HepG2 (cell line): ENCODE results near the gene SDC4. TPM values are rescaled to one million over a fixed set of nuclear protein-coding genes. Genes with fewer than 3 reads are reported as not detected.
A peak's percentile ranks its signal among the peaks of the same experiment; 100 is the strongest.

Source experiments
- CBX2 ChIP-seq, 2 experiments: fragments of 200-600 bp in 1 of 2; sonication (generic); formaldehyde crosslinking in 1 of 2; IDR thresholded peaks; 2 replicates each; pipeline versions ENCODE4 v1.7.0 to v1.8.1; 2018 to 2022; ENCODE audit warnings: low read depth in 2 of 2, low read length in 1 of 2, mild to moderate bottlenecking in 1 of 2, missing genetic modification reagents in 1 of 2
- FOXA3 ChIP-seq: IDR thresholded peaks from 2 replicates; pipeline ENCODE4 v1.6.1; 2016; ENCODE audit warnings: missing genetic modification reagents, missing compliant biosample characterization
- FOXP1 ChIP-seq, 2 experiments: fragments of 450-650 bp in 1 of 2; IDR thresholded peaks; 2 replicates each; pipeline ENCODE4 v1.6.1; 2017 to 2018; ENCODE audit warnings: antibody characterized with exemption in 1 of 2
- ISL2 ChIP-seq: sonication (generic); formaldehyde crosslinking; IDR thresholded peaks from 2 replicates; pipeline ENCODE4 v1.5.0; 2020; ENCODE audit warnings: missing genetic modification reagents
- JUN ChIP-seq: sonication (generic); formaldehyde crosslinking; IDR thresholded peaks from 2 replicates; pipeline ENCODE4 v1.4.0; 2020; ENCODE audit warnings: mild to moderate bottlenecking, missing genetic modification reagents
- MAF1 ChIP-seq: sonication (generic); formaldehyde crosslinking; IDR thresholded peaks from 2 replicates; pipeline ENCODE4 v1.5.0; 2020; ENCODE audit warnings: missing genetic modification reagents, borderline replicate concordance
- RNF219 ChIP-seq: sonication (generic); formaldehyde crosslinking; IDR thresholded peaks from 2 replicates; pipeline ENCODE4 v1.5.0; 2020; ENCODE audit warnings: mild to moderate bottlenecking, missing genetic modification reagents
- THAP11 ChIP-seq: IDR thresholded peaks from 2 replicates; pipeline ENCODE4 v1.6.1; 2016; ENCODE audit warnings: missing biosample characterization, missing genetic modification reagents
- ZNF230 ChIP-seq: sonication (generic); formaldehyde crosslinking; IDR thresholded peaks from 2 replicates; pipeline ENCODE4 v1.4.0; 2020; ENCODE audit warnings: mild to moderate bottlenecking, missing genetic modification reagents
- ZNF33A ChIP-seq: sonication (generic); formaldehyde crosslinking; IDR thresholded peaks from 2 replicates; pipeline ENCODE4 v1.5.1; 2020; ENCODE audit warnings: missing genetic modification reagents, mild to moderate bottlenecking, moderate library complexity, borderline replicate concordance
- ZNF629 ChIP-seq: sonication (generic); formaldehyde crosslinking; conservative IDR thresholded peaks from 2 replicates; pipeline ENCODE4 v1.5.0; 2020; ENCODE audit warnings: missing genetic modification reagents
- ZNF7 ChIP-seq: IDR thresholded peaks from 2 replicates; pipeline ENCODE4 v1.6.1; 2016; ENCODE audit warnings: missing biosample characterization, missing genetic modification reagents
- ZNF773 ChIP-seq: sonication (generic); formaldehyde crosslinking; IDR thresholded peaks from 2 replicates; pipeline ENCODE4 v1.4.0; 2020; ENCODE audit warnings: missing genetic modification reagents, borderline replicate concordance
- polyA plus RNA-seq, 8 experiments: library from polyadenylated mRNA; depleted of rRNA in 3 of 8; stranded (reverse) in 7 of 8; unstranded in 1 of 8; fragments of >200 nt; fragmentation: Illumina TruSeq in 4 of 8; extraction: Trizol in 4 of 8; gene quantifications; 2 replicates each; pipeline versions ENCODE4 v1.2.1 to v1.2.3, GENCODE V29; 2011 to 2016; ENCODE audit warnings: low read depth in 4 of 8, missing spikeins in 1 of 8, mixed read lengths in 1 of 8; ENCODE audit not compliant: insufficient read depth in 1 of 8
- total RNA-seq, 5 experiments: library from RNA; depleted of rRNA; stranded (reverse); fragments of >200 nt; fragmentation: Illumina TruSeq; extraction: Trizol; gene quantifications; 2 replicates each; pipeline ENCODE4 v1.2.3, GENCODE V29; 2016; ENCODE audit warnings: low read depth in 1 of 5
- TF ChIP-seq, protein P1 (sequence below): sonication (generic); formaldehyde crosslinking; IDR thresholded peaks from 2 replicates; pipeline ENCODE4; 2020; ENCODE audit warnings: missing genetic modification reagents, mild to moderate bottlenecking, borderline replicate concordance
- TF ChIP-seq, protein P2 (sequence below): sonication (generic); formaldehyde crosslinking; IDR thresholded peaks from 2 replicates; pipeline ENCODE4 v1.4.0; 2020; ENCODE audit warnings: missing genetic modification reagents, borderline replicate concordance
- TF ChIP-seq, protein P3 (sequence below): sonication (generic); formaldehyde crosslinking; conservative IDR thresholded peaks from 2 replicates; pipeline ENCODE4 v1.4.0; 2020; ENCODE audit warnings: missing genetic modification reagents
- TF ChIP-seq, protein P4 (sequence below): IDR thresholded peaks from 2 replicates; pipeline ENCODE4 v1.6.1; 2016; ENCODE audit warnings: missing compliant biosample characterization, missing genetic modification reagents, borderline replicate concordance
- TF ChIP-seq, protein P5 (sequence below): sonication (generic); formaldehyde crosslinking; IDR thresholded peaks from 2 replicates; pipeline ENCODE4 v1.5.0; 2020; ENCODE audit warnings: missing genetic modification reagents

SDC4 gene
- total and polyA plus RNA-seq, 2 of the 13 experiments (the other 11 are each of a cell fraction or from before 2014, with no cell fraction given) = 49.0 to 65.1 TPM

GRCh38 chr20:45361793-45362192 lies 13.6 kb upstream of the SDC4 start (continued):
- TF ChIP-seq, protein P1, sequence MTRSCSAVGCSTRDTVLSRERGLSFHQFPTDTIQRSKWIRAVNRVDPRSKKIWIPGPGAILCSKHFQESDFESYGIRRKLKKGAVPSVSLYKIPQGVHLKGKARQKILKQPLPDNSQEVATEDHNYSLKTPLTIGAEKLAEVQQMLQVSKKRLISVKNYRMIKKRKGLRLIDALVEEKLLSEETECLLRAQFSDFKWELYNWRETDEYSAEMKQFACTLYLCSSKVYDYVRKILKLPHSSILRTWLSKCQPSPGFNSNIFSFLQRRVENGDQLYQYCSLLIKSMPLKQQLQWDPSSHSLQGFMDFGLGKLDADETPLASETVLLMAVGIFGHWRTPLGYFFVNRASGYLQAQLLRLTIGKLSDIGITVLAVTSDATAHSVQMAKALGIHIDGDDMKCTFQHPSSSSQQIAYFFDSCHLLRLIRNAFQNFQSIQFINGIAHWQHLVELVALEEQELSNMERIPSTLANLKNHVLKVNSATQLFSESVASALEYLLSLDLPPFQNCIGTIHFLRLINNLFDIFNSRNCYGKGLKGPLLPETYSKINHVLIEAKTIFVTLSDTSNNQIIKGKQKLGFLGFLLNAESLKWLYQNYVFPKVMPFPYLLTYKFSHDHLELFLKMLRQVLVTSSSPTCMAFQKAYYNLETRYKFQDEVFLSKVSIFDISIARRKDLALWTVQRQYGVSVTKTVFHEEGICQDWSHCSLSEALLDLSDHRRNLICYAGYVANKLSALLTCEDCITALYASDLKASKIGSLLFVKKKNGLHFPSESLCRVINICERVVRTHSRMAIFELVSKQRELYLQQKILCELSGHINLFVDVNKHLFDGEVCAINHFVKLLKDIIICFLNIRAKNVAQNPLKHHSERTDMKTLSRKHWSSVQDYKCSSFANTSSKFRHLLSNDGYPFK = no peak
- TF ChIP-seq ZNF629 (CRISPR knock-in tag) (no peak), ZNF33A (CRISPR knock-in tag) (no peak), THAP11 (CRISPR knock-in tag) (peak; percentile 34; the same call in 1 of the 2 replicates), RNF219 (CRISPR knock-in tag) (no peak), CBX2 (IDR thresholded peaks at IDR 0.05; ENCODE audit: low read depth, low read length) (no peak), CBX2 (CRISPR knock-in tag; IDR thresholded peaks at IDR 0.05; ENCODE audit: low read depth) (no peak), ZNF773 (CRISPR knock-in tag) (0 out of 2 replicates have a peak, but pooled peaks have one; percentile 43), ISL2 (0 out of 2 replicates have a peak, but pooled peaks have one; percentile 15), JUN (CRISPR knock-in tag) (no peak), MAF1 (CRISPR knock-in tag) (no peak), FOXP1 (IDR thresholded peaks at IDR 0.05) (no peak), FOXP1 (CRISPR knock-in tag; IDR thresholded peaks at IDR 0.05) (no peak), ZNF230 (CRISPR knock-in tag) (no peak), FOXA3 (CRISPR knock-in tag) (peak; percentile 83), ZNF7 (no peak)
- TF ChIP-seq, protein P2, sequence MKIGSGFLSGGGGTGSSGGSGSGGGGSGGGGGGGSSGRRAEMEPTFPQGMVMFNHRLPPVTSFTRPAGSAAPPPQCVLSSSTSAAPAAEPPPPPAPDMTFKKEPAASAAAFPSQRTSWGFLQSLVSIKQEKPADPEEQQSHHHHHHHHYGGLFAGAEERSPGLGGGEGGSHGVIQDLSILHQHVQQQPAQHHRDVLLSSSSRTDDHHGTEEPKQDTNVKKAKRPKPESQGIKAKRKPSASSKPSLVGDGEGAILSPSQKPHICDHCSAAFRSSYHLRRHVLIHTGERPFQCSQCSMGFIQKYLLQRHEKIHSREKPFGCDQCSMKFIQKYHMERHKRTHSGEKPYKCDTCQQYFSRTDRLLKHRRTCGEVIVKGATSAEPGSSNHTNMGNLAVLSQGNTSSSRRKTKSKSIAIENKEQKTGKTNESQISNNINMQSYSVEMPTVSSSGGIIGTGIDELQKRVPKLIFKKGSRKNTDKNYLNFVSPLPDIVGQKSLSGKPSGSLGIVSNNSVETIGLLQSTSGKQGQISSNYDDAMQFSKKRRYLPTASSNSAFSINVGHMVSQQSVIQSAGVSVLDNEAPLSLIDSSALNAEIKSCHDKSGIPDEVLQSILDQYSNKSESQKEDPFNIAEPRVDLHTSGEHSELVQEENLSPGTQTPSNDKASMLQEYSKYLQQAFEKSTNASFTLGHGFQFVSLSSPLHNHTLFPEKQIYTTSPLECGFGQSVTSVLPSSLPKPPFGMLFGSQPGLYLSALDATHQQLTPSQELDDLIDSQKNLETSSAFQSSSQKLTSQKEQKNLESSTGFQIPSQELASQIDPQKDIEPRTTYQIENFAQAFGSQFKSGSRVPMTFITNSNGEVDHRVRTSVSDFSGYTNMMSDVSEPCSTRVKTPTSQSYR (CRISPR knock-in tag) = no peak
- TF ChIP-seq, protein P3, sequence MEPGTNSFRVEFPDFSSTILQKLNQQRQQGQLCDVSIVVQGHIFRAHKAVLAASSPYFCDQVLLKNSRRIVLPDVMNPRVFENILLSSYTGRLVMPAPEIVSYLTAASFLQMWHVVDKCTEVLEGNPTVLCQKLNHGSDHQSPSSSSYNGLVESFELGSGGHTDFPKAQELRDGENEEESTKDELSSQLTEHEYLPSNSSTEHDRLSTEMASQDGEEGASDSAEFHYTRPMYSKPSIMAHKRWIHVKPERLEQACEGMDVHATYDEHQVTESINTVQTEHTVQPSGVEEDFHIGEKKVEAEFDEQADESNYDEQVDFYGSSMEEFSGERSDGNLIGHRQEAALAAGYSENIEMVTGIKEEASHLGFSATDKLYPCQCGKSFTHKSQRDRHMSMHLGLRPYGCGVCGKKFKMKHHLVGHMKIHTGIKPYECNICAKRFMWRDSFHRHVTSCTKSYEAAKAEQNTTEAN (CRISPR knock-in tag) = no peak
- TF ChIP-seq, protein P4, sequence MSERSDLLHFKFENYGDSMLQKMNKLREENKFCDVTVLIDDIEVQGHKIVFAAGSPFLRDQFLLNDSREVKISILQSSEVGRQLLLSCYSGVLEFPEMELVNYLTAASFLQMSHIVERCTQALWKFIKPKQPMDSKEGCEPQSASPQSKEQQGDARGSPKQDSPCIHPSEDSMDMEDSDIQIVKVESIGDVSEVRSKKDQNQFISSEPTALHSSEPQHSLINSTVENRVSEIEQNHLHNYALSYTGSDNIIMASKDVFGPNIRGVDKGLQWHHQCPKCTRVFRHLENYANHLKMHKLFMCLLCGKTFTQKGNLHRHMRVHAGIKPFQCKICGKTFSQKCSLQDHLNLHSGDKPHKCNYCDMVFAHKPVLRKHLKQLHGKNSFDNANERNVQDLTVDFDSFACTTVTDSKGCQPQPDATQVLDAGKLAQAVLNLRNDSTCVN (CRISPR knock-in tag) = no peak
- TF ChIP-seq, protein P5, sequence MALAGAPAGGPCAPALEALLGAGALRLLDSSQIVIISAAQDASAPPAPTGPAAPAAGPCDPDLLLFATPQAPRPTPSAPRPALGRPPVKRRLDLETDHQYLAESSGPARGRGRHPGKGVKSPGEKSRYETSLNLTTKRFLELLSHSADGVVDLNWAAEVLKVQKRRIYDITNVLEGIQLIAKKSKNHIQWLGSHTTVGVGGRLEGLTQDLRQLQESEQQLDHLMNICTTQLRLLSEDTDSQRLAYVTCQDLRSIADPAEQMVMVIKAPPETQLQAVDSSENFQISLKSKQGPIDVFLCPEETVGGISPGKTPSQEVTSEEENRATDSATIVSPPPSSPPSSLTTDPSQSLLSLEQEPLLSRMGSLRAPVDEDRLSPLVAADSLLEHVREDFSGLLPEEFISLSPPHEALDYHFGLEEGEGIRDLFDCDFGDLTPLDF (CRISPR knock-in tag) = no peak
